ENCODE data around the gene NR4A3. TPM values are rescaled to one million over a fixed set of nuclear protein-coding genes. Genes with fewer than 3 reads are reported as not detected.

Gene NR4A3
- total and polyA plus RNA-seq, 3 experiments from 2014 or later, result 0.60 to 37.7 (median 37.5) TPM

DNA sequence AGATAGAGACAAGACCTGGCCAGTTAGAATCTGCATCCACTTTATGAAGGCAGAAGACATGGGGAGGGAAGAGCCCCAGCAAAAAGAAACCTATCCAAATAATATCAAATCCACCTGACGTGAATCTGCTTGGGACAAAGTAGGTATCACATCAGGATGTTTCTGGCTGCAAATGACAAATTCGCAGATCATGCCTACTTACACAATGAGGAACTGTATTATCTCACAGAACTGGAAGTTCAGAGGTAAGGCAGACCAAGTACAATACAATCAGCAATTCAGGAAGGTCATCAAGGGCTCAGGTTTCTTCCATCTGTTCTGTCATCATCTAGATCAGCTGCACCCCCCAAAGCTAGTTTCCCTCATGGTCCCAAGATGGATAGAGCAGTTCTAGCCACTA is 13.2 kb upstream of the NR4A3 start:
- CTCF ChIA-PET, result no interaction called here
- no peak overlapping the region for H3K4me3 Mint-ChIP-seq
- DNase-seq, result no peak
- no peaks in the 10 kb centered on the region for H3K9me3 Mint-ChIP-seq
- no peak overlapping the region for H3K27ac ChIP-seq (ENCODE audit: low read depth, low read length)
- H3K9me3 ChIP-seq (ENCODE audit: low read length), result no peaks in the 10 kb centered on the region
- H3K4me3 ChIP-seq (ENCODE audit: low read length), result no peak overlapping the region
- H3K4me1 ChIP-seq (ENCODE audit: insufficient read depth, low read length), result no peaks in the 10 kb centered on the region
- H3K27ac Mint-ChIP-seq, result peak overlapping the region in 2 of 8 donors; percentile 37 to 57
- no peaks in the 10 kb centered on the region for H3K36me3 ChIP-seq (ENCODE audit: insufficient read depth, low read length)
- H3K36me3 Mint-ChIP-seq, result no peaks in the 10 kb centered on the region
- peaks cover 8 to 25% (median 18%) of the 10 kb centered on the region in 3 donors for H3K4me1 Mint-ChIP-seq
- no peaks in the 10 kb centered on the region for H3K27me3 Mint-ChIP-seq
- POLR2A ChIA-PET, result no interaction called here
- H3K27me3 ChIP-seq (ENCODE audit: insufficient read depth, low read length, poor library complexity, severe bottlenecking), result no peaks in the 10 kb centered on the region

- no peak for DNase-seq
- peak overlapping the region in 2 of 8 donors; percentile 0 to 68 for H3K27ac Mint-ChIP-seq
- H3K27me3 ChIP-seq (ENCODE audit: insufficient read depth, low read length, poor library complexity, severe bottlenecking), result no peaks in the 10 kb centered on the region
- no peaks in the 10 kb centered on the region for H3K36me3 ChIP-seq (ENCODE audit: insufficient read depth, low read length)
- H3K36me3 Mint-ChIP-seq, result no peaks in the 10 kb centered on the region
- no peaks in the 10 kb centered on the region for H3K9me3 Mint-ChIP-seq
- no peaks in the 10 kb centered on the region for H3K9me3 ChIP-seq (ENCODE audit: low read length)
- H3K4me1 ChIP-seq (ENCODE audit: insufficient read depth, low read length), result no peaks in the 10 kb centered on the region
- H3K4me3 ChIP-seq (ENCODE audit: low read length), result no peak overlapping the region
- no peaks in the 10 kb centered on the region for H3K27me3 Mint-ChIP-seq
- no peak overlapping the region for H3K4me3 Mint-ChIP-seq
- ChIA-PET CTCF (interaction anchor here (1.1 to 2.2 kb wide), 3 partner anchors 11 to 203 kb away, joined by 3 to 8 read pairs (median 7); no protein-coding TSS in a partner anchor), POLR2A (no interaction called here)
- H3K27ac ChIP-seq (ENCODE audit: low read depth, low read length), result no peak overlapping the region
- H3K4me1 Mint-ChIP-seq, result peaks cover 8 to 25% (median 18%) of the 10 kb centered on the region in 3 donors
Observed at GRCh38 chr9:99809586-99810319, 11.9 kb upstream of the NR4A3 start.

- ChIA-PET CTCF (interaction anchor here (1.7 to 2.2 kb wide), 2 partner anchors 10 to 14 kb away, joined by 7 to 8 read pairs; no protein-coding TSS in a partner anchor), POLR2A (no interaction called here)
- H3K9me3 Mint-ChIP-seq, result no peaks in the 10 kb centered on the region
- H3K36me3 ChIP-seq (ENCODE audit: insufficient read depth, low read length), result no peaks in the 10 kb centered on the region
- no peaks in the 10 kb centered on the region for H3K36me3 Mint-ChIP-seq
- peaks cover 8 to 25% (median 18%) of the 10 kb centered on the region in 3 donors for H3K4me1 Mint-ChIP-seq
- no peaks in the 10 kb centered on the region for H3K9me3 ChIP-seq (ENCODE audit: low read length)
- H3K4me1 ChIP-seq (ENCODE audit: insufficient read depth, low read length), result no peaks in the 10 kb centered on the region
- no peaks in the 10 kb centered on the region for H3K27me3 Mint-ChIP-seq
- H3K4me3 Mint-ChIP-seq, result no peak overlapping the region
- no peak for DNase-seq
- H3K27ac Mint-ChIP-seq, result peak overlapping the region in 1 of 8 donors; percentile 5
- no peak overlapping the region for H3K27ac ChIP-seq (ENCODE audit: low read depth, low read length)
- no peaks in the 10 kb centered on the region for H3K27me3 ChIP-seq (ENCODE audit: insufficient read depth, low read length, poor library complexity, severe bottlenecking)
- no peak overlapping the region for H3K4me3 ChIP-seq (ENCODE audit: low read length)
Observed at GRCh38 chr9:99811172-99811571, 10.5 kb upstream of the NR4A3 start.

DNA sequence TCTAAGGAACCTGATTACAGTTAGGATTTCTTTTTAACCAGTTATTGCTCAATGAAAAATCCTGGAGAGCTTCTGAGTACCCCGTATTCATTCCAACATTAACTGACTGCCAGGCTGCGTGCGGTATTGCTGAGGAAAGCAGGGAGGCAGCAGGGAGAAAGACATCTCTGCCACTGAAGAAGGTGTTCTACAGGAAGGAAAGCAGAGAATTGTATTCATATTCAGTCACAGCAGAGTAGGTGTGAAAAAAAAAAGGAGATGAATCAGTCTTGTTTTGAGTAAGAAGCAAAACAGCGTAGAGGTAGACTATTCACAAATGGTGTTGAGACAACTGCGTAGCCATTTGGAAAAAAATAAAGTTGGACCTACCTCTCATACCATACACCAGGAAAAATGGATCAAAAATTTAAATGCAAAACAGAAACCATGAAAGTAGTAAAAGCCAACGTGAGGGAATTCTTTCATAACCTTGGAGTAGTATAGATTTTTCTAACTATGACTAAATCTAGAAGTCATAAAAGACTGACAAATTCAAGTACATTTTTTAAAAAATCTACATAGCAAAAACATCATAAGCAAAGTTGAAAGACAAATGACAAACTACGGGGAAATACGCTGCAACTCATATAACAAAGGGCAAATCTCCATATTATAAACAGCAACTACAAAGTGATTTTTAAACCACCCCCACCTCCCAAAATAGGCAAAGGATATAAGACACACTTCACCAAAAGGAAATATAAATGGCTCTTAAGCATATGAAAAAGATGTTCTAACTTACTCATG is 9.9 kb upstream of the NR4A3 start:
- H3K27me3 ChIP-seq (ENCODE audit: insufficient read depth, low read length, poor library complexity, severe bottlenecking), result no peaks in the 10 kb centered on the region
- no peaks in the 10 kb centered on the region for H3K9me3 ChIP-seq (ENCODE audit: low read length)
- H3K4me1 ChIP-seq (ENCODE audit: insufficient read depth, low read length), result no peaks in the 10 kb centered on the region
- no peaks in the 10 kb centered on the region for H3K36me3 ChIP-seq (ENCODE audit: insufficient read depth, low read length)
- CTCF ChIA-PET, result interaction anchor here (1.7 to 2.2 kb wide), 2 partner anchors 9 to 13 kb away, joined by 7 to 8 read pairs; no protein-coding TSS in a partner anchor
- peak overlapping the region in 4 of 7 donors; percentile 10 to 38 (median 26) for H3K4me3 Mint-ChIP-seq
- DNase-seq, result no peak
- H3K4me3 ChIP-seq (ENCODE audit: low read length), result no peak overlapping the region
- no peak overlapping the region for H3K27ac ChIP-seq (ENCODE audit: low read depth, low read length)
- no peaks in the 10 kb centered on the region for H3K36me3 Mint-ChIP-seq
- peaks cover 8 to 25% (median 18%) of the 10 kb centered on the region in 3 donors for H3K4me1 Mint-ChIP-seq
- POLR2A ChIA-PET, result no interaction called here
- H3K9me3 Mint-ChIP-seq, result no peaks in the 10 kb centered on the region
- peak overlapping the region in 7 of 8 donors; percentile 5 to 86 (median 44) for H3K27ac Mint-ChIP-seq
- H3K27me3 Mint-ChIP-seq, result no peaks in the 10 kb centered on the region

DNA sequence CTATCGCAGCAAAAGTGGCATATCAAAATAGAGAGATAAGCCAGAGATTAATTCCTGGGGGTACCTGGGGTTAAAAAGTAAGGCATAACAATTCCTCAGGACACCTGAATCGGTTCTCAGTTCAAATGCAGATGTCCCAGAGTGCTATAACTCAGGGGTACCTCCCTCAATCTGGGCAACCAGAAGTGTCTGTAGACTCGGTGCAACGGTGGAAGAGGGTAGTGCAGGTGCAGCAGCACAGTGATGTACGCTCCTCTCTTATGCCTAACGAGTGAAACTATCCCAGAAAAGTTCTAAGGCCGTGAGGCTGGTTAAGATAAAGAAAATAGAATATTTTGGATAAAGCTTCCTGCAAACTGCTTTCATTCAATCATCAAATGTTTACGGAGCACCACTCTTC is 7.9 kb upstream of the NR4A3 start:
- Mint-ChIP-seq H3K9me3 (no peaks in the 10 kb centered on the region), H3K36me3 (no peaks in the 10 kb centered on the region), H3K4me1 (peaks cover 14 to 22% (median 18%) of the 10 kb centered on the region in 3 donors), H3K27ac (peak overlapping the region in 1 of 8 donors; percentile 21), H3K27me3 (no peaks in the 10 kb centered on the region), H3K4me3 (no peak overlapping the region)
- ChIA-PET CTCF (no interaction called here), POLR2A (no interaction called here)
- Histone ChIP-seq H3K4me1 (ENCODE audit: insufficient read depth, low read length) (peaks cover 5% of the 10 kb centered on the region), H3K4me3 (ENCODE audit: low read length) (no peak overlapping the region), H3K9me3 (ENCODE audit: low read length) (no peaks in the 10 kb centered on the region), H3K27ac (ENCODE audit: low read depth, low read length) (no peak overlapping the region), H3K27me3 (ENCODE audit: insufficient read depth, low read length, poor library complexity, severe bottlenecking) (no peaks in the 10 kb centered on the region), H3K36me3 (ENCODE audit: insufficient read depth, low read length) (no peaks in the 10 kb centered on the region)
- no peak for DNase-seq

DNA sequence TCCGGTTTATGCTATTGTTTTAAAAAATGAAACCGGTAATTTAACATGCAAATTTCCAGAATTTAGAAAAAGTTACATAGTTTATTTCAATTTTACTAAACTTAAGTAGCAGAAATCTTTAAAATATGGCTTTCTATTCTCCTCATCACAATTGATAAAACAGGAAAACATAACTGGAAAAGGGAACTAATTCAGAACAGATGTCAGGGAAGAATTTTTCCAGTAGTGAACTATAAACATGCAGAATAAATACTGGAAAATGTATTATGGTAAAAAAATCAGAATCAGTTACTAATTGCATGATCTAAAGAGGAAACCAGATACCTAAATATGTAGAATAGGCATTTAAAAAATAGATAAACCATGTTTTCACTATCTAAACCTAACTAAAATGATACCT is 7.3 kb upstream of the NR4A3 start:
- Histone ChIP-seq H3K27ac (ENCODE audit: low read depth, low read length) (no peak overlapping the region), H3K27me3 (ENCODE audit: insufficient read depth, low read length, poor library complexity, severe bottlenecking) (no peaks in the 10 kb centered on the region), H3K4me3 (ENCODE audit: low read length) (no peak overlapping the region), H3K9me3 (ENCODE audit: low read length) (no peaks in the 10 kb centered on the region), H3K36me3 (ENCODE audit: insufficient read depth, low read length) (no peaks in the 10 kb centered on the region), H3K4me1 (ENCODE audit: insufficient read depth, low read length) (peaks cover 9% of the 10 kb centered on the region)
- Mint-ChIP-seq H3K4me1 (peaks cover 19 to 28% (median 24%) of the 10 kb centered on the region in 3 donors), H3K9me3 (no peaks in the 10 kb centered on the region), H3K27me3 (no peaks in the 10 kb centered on the region), H3K36me3 (no peaks in the 10 kb centered on the region), H3K27ac (no peak overlapping the region), H3K4me3 (no peak overlapping the region)
- no peak for DNase-seq
- ChIA-PET POLR2A (no interaction called here), CTCF (no interaction called here)

DNA sequence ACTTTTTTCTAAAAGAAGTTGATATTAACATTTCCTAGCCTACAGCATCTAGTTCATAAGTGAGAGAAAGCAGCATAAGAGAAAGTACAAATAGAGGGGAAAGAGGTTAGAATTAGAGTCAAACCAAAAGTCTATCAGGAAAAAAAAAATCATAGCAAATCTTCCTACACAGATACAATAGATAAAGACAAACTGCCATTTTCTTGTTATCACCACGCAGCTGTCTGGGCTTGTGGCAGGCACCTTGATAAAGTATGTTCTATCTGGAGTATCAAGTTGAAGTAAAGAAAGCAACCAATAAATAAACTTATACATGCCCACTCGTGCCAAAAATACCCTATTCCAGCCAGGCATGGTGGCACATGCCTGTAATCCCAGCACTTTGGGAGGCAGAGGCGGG is 5.3 kb upstream of the NR4A3 start:
- Mint-ChIP-seq H3K27me3 (peaks cover 0 to 9% of the 10 kb centered on the region in 2 donors), H3K4me1 (peaks cover 29 to 33% (median 32%) of the 10 kb centered on the region in 3 donors), H3K4me3 (peak overlapping the region in 1 of 7 donors; percentile 54), H3K9me3 (no peaks in the 10 kb centered on the region), H3K27ac (peak overlapping the region in 4 of 8 donors; percentile 3 to 68 (median 36)), H3K36me3 (peaks cover 0 to 11% (median 0%) of the 10 kb centered on the region in 3 donors)
- H3K27me3 ChIP-seq (ENCODE audit: insufficient read depth, low read length, poor library complexity, severe bottlenecking), result no peaks in the 10 kb centered on the region
- H3K4me1 ChIP-seq (ENCODE audit: insufficient read depth, low read length), result peaks cover 17% of the 10 kb centered on the region
- no peak overlapping the region for H3K27ac ChIP-seq (ENCODE audit: low read depth, low read length)
- CTCF ChIA-PET, result no interaction called here
- no peak for DNase-seq
- POLR2A ChIA-PET, result no interaction called here
- H3K36me3 ChIP-seq (ENCODE audit: insufficient read depth, low read length), result no peaks in the 10 kb centered on the region
- H3K9me3 ChIP-seq (ENCODE audit: low read length), result no peaks in the 10 kb centered on the region
- H3K4me3 ChIP-seq (ENCODE audit: low read length), result no peak overlapping the region

GRCh38 chr9:99818500-99818899 is 3.2 kb upstream of the NR4A3 start:
- H3K27me3 Mint-ChIP-seq, result peaks cover 10 to 31% of the 10 kb centered on the region in 2 donors
- peak overlapping the region; percentile 64 for H3K4me3 ChIP-seq (ENCODE audit: low read length)
- no peak overlapping the region for H3K27ac ChIP-seq (ENCODE audit: low read depth, low read length)
- no peaks in the 10 kb centered on the region for H3K9me3 ChIP-seq (ENCODE audit: low read length)
- H3K27me3 ChIP-seq (ENCODE audit: insufficient read depth, low read length, poor library complexity, severe bottlenecking), result peaks cover 13% of the 10 kb centered on the region
- H3K9me3 Mint-ChIP-seq, result peaks cover 0 to 3% (median 0%) of the 10 kb centered on the region in 5 donors
- H3K27ac Mint-ChIP-seq, result peak overlapping the region; percentile 96 to 100 (median 98)
- H3K36me3 Mint-ChIP-seq, result peaks cover 0 to 30% (median 0%) of the 10 kb centered on the region in 3 donors
- H3K4me3 Mint-ChIP-seq, result peak overlapping the region; percentile 91 to 100 (median 98)
- POLR2A ChIA-PET, result interaction anchor here (4.5 kb wide), 1 partner anchor 88 kb away, joined by 23 read pairs; the partner anchor contains the start of gene STX17
- H3K4me1 ChIP-seq (ENCODE audit: insufficient read depth, low read length), result peaks cover 26% of the 10 kb centered on the region
- no peak for DNase-seq
- H3K36me3 ChIP-seq (ENCODE audit: insufficient read depth, low read length), result no peaks in the 10 kb centered on the region
- CTCF ChIA-PET, result no interaction called here
- peaks cover 36 to 40% (median 36%) of the 10 kb centered on the region in 3 donors for H3K4me1 Mint-ChIP-seq
